ENCODE data around the gene SLC39A11. TPM values are rescaled to one million over a fixed set of nuclear protein-coding genes. Genes with fewer than 3 reads are reported as not detected.
"Not testable (repeated sequence)": the region's sequence is repeated elsewhere in the genome, so short reads cannot be mapped to it uniquely, and the experiment has no call there.

SLC39A11 gene
- total RNA-seq: 14.2 and 15.3 TPM in 2 replicates

DNA sequence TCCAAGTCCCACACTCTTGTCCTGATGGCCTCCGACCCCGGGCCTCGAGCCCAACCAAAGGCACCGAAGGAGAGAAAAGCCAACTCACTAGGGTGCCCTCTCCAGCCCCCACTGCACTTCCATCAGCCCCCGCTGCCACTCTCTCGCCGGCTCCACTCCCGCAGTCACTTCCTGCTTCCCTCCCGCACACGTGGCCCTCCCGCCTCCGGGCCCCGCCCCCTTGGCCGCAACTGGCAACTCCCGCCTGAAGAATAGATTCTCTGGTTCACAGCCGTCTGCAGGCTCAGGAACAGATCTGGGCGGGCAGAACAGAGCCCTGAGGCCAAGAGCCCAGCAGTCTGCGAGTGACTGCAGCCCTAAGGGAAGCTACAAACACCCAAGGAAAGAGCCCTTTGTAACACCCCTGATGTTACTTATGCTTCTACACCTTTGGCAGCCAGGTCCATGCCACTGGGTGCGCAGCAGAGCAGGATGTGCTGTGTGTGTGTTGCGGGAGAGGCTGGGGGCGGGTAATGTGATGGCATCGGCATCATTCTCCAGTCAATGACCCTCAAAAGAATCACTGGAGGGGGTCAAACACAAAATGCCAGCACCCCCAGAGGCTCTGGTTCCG lies at the start of gene SLC39A11:
Gene SLC39A11 (minus strand): TSS at position 166 of the 613 bp plus-strand sequence. CDS start 3,924 bp downstream, outside the sequence.
- DNase-seq (ENCODE audit: low read depth, low spot score): peak; percentile 66

DNA sequence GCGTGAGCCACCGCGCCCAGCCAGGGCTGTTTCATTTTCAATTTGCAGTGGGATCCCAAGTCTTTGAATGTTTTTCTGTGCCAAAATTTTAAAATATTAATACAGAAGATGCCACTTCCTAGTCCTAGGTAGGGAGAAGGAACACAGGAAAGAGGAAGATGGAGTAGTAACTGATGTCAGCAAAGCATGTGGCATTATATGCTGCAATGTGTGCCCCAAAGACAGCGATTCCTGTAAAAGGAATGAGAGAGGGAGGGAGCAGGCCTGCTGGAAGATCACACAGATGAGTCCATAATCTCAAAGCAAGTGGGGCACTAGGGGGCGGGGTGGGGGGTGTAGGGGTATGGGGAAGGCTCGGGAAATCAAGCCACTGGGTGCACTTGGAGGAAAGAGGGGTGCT lies 48.9 kb upstream of the SLC39A11 start:
- no peak for DNase-seq (ENCODE audit: low read depth, low spot score)

DNA sequence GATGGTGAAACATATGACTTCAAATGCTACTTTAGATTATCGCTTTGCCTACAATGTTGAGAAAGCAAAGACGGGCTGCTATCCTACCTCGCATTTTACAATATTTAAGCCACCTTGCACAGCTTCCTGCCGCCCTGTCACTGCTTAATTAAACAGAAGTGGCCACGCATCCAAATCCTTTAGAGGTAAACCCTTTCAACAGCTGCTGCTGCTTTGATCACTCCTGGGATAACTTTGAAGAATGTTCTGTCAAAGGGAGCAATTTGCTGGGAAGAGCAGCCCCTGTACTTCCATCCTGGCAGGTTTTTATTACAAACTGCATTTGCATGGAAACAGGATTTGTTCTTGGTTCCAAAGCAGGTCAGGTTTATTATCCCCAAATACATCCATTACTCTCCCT lies 48.1 kb upstream of the SLC39A11 start:
- DNase-seq (ENCODE audit: low read depth, low spot score): no peak

DNA sequence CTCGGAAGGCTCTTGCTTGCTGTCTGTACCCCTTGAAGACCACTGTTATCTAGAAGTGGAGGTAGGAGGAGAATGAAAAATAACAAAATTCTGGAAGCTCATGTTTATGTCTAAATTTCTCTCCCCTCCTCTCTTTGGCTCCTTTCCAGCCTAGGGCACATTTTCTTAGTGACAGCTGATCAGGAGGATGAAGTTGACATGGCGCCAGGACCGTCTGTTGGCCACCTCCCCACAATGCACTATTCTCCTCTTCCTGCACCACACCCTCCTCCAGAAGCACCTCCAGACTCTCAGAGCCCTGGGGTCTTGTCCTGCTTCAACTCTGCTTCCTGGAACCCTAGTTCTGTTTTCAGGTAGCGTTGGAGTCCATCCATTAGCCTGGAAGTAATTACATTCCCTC lies 46.8 kb upstream of the SLC39A11 start:
- DNase-seq (ENCODE audit: low read depth, low spot score): no peak

GRCh38 chr17:73138541-73139138 lies 46.2 kb upstream of the SLC39A11 start:
- no peak for DNase-seq (ENCODE audit: low read depth, low spot score)

DNA sequence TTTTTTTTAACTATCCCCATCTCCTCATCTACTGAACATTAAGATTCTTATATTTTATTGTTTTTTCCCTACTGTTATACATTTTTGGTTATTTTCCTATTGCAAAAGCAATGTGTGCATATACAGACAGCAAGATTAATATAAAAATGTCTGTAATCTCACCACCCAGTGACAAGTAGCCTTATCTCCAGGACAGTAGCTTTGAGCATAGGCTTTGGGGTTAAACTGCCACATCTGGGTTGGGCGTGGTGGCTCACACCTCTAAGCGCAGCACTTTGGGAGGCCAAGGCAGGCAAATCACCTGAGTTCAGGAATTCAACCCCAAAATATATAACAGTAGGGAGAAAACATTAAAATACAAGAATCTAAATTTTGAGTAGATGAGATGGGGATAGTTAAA lies 44.9 kb upstream of the SLC39A11 start:
- DNase-seq (ENCODE audit: low read depth, low spot score): no peak

DNA sequence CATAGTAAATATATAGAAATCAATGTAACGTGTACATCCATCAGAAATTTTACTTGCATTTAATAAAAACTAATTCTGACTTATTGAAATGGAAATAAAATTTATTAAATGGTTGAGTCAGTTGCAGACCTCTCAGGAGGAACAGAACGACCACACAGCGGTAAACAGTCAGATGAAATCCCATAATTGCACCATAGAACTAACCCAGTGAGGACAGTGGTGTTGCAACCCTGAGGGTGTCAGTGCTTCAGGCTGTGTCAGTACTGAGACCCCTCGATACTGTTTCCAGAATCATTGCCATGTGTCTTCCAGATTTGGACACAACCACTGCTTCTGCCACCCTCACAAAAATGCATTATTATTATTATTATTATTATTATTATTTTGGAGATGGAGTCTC lies 43.3 kb upstream of the SLC39A11 start:
- DNase-seq (ENCODE audit: low read depth, low spot score): no peak

- no peak for DNase-seq (ENCODE audit: low read depth, low spot score)
Measured at GRCh38 chr17:73133911-73134649, 41.6 kb upstream of the SLC39A11 start.

DNA sequence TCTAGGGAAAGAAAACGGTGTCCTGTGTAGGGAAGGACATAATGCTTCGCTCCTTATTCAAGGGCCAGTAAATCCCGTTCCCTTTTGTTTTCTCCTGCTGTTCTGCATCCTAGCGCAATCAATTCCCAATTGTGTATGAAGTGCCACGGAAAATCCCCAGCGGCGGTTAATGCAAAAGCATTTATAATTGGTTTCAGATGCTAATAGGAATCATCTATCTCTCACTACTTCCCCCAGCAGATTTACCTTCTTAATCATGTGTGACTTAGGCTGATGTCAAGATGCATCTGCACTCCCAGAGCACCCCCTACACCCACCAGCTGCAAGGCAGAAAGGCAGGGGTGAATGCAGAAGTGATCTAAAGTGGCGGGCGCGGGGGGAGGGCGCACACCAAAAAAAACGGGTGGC lies 39.6 kb upstream of the SLC39A11 start:
- DNase-seq (ENCODE audit: low read depth, low spot score): no peak

- DNase-seq (ENCODE audit: low read depth, low spot score): not testable (repeated sequence)
Measured at GRCh38 chr17:73131439-73131838, 39.0 kb upstream of the SLC39A11 start.

DNA sequence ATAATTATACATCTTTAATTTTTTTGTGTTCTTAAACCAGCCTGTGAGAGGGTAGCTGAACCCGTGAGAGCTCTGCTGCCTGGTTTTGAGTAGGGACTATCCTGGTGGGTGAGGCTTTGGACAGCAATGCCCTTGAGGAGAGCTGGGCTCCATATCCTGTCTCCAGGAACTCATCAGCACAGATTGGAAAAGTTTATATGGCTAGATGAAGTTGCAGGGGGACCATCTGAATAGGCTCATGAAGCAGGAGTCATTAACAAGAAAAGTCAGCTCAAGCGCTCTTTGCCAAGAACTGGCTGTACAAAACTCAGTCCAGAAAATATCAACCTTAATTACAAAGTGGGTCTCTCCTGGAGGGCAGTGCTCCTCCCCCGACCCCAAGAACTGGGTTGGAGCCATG lies 38.5 kb upstream of the SLC39A11 start:
- DNase-seq (ENCODE audit: low read depth, low spot score): no peak

DNA sequence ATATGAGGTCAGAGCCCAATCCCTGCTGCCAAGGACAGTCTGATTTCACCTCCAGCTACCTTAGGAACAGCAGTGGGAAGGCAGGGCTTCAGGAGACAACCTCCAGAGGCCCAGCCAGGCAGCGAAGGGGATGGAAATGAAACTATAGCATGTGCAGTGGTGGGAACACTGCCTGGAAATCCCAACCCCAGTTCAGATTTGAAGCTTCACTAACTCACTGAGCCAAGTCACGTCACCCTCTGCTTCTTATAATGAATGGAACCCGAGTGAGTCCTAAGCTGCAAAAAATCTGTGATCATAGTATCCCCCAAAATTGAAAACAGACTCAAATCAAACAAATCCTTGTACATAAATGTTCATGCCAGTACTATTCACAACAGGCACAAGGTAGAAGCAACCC lies 36.0 kb upstream of the SLC39A11 start:
- no peak for DNase-seq (ENCODE audit: low read depth, low spot score)

DNA sequence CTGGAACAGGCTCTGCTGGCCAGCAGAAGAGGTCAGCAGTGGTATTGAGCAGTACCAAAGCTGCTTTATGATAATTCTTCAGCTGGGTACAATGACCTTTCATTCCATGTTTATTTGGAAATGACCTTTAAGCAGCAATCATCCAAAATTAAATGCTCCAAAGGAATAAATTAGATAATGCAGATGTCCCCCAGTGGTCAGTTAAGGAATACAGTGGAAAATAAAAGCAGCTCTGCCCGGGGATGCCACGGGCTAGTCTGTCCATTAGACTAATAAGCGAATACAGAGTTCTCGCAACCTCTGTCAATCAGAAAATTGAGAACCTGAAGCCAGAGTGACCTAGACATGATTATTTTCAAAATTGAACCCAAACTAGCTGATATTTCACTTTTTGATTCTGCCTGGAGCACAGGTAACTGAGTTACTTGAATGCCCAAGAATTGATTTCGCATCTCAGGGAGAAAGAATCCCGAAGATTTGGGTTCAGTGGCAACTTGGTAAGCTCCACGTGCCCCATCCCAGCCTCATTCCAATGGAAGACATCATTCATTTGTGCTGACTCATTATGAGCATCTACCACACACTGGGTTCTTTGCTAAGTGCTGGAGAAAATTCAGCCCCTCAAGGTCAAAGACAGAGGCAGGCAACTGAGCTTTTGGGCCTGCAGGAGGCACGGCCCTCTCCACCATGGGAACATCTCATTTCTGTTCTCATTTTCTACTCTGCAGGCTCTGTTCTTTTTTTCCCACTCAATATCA lies 34.4 kb upstream of the SLC39A11 start:
- DNase-seq (ENCODE audit: low read depth, low spot score): no peak

- DNase-seq (ENCODE audit: low read depth, low spot score): no peak
Measured at GRCh38 chr17:73123606-73124320, 31.3 kb upstream of the SLC39A11 start.

DNA sequence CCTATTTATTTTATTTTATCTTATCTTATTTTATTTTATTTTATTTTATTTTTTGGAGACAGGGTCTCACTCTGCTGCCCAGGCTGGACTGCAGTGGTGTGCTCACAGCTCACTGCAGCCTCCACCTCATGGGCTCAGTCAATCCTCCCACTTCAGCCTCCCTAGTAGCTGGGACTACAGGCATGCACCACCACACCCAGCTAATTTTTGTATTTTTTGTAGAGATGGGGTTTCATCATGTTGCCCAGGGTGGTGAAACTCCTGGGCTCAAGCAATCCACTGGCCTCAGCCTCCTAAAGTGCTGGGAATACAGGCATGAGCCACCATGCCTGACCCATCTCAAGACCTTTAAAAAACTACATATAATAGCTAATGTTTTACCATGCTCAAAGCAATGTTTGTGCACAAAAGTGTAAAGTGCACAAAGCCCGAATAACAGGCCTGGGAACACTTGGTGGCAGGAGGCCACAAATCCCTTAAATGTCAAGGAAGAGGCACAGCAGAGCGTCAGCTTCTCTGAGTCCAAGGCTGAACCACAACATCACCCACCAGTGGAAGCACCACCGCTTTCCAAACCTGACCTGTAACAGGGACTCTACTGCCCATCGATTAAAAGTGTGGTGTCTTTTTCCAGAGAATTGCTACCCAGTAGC lies 30.6 kb upstream of the SLC39A11 start:
- DNase-seq (ENCODE audit: low read depth, low spot score): no peak

- no peak for DNase-seq (ENCODE audit: low read depth, low spot score)
Measured at GRCh38 chr17:73121506-73121905, 29.0 kb upstream of the SLC39A11 start.

- DNase-seq (ENCODE audit: low read depth, low spot score): no peak
Measured at GRCh38 chr17:73119631-73120030, 27.1 kb upstream of the SLC39A11 start.

DNA sequence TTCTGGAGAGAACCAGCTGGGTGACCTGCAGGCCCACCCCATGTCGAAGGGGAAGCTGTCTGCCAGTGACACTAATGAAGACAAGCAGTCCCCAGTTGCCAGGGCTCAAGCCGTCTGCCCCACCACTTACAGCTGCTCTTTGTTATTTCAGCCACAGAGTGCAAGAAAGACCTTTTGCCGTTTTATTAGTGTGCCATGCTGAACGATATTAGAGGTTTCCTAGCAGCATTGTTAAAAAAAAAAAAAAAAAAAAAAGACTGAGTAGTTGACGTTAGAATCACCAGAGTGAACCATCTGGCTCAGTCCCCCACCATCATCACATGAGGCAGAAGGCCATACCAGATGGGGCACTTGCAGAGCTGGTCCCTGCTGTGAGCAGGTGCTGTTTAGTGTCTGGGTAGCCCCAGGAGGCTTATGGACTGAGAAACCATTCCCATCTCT lies 26.5 kb upstream of the SLC39A11 start:
- DNase-seq (ENCODE audit: low read depth, low spot score): no peak

GRCh38 chr17:73118139-73118538 lies 25.7 kb upstream of the SLC39A11 start:
- DNase-seq (ENCODE audit: low read depth, low spot score): no peak

GRCh38 chr17:73112246-73112645 lies 19.8 kb upstream of the SLC39A11 start:
- DNase-seq (ENCODE audit: low read depth, low spot score): no peak

GRCh38 chr17:73111386-73111785 lies 18.9 kb upstream of the SLC39A11 start:
- DNase-seq (ENCODE audit: low read depth, low spot score): no peak

Measured in pulmonary artery endothelial cell (primary cell).